B cell (primary cell): ENCODE data around the gene ADPRH. TPM values are rescaled to one million over a fixed set of nuclear protein-coding genes. Genes with fewer than 3 reads are reported as not detected.

ENCODE experiments used
- ATAC-seq: fragments of 200-7000 bp; cut with Tn5 transposase; one replicate; pipeline ENCODE4 v1.10.0; 2021; ENCODE audit warnings: low read depth, mild to moderate bottlenecking, moderate number of reproducible peaks, moderate library complexity
- CTCF ChIA-PET: fragments of 350-600 bp; sonication (Branson Sonifier 250); formaldehyde crosslinking; loops from one replicate; lab custom pipeline; 2021; ENCODE audit warnings: antibody characterized with exemption, inconsistent platforms; lab: Charles Lee
- POLR2A ChIA-PET: fragments of 350-600 bp; sonication (Branson Sonifier 250); formaldehyde crosslinking; loops from one replicate; lab custom pipeline; 2021; ENCODE audit warnings: antibody characterized with exemption; lab: Charles Lee
- DNase-seq: peaks from one replicate; pipeline ENCODE4 v3.0.0; 2013
- H2AFZ ChIP-seq: 2 replicates; pipeline ENCODE4 v1.6.1; 2012; ENCODE audit warnings: mild to moderate bottlenecking, low read depth, low read length; ENCODE audit not compliant: insufficient read depth, poor library complexity, severe bottlenecking
- H3K27ac ChIP-seq, 2 donors: 1 replicate in 1 of 2; 2 replicates in 1 of 2; pipeline ENCODE4 v1.5.1; 2012 to 2013; ENCODE audit warnings: low read length in 2 of 2, mild to moderate bottlenecking in 2 of 2, moderate library complexity in 1 of 2
- H3K27me3 ChIP-seq, 4 experiments: fragments of 200-600 bp in 1 of 4; sonication (generic) in 1 of 4; replicated peaks in 1 of 4; 1 replicate in 2 of 4; 2 replicates in 2 of 4; pipeline versions ENCODE4 v1.6.1 to v1.7.0; 2013 to 2016; ENCODE audit warnings: low read length in 3 of 4, mild to moderate bottlenecking in 2 of 4, mixed read lengths in 1 of 4, moderate library complexity in 1 of 4; ENCODE audit not compliant: insufficient read depth in 4 of 4, control insufficient read depth in 3 of 4; ENCODE audit errors: control extremely low read depth in 1 of 4
- H3K36me3 ChIP-seq, 2 experiments: replicated peaks in 1 of 2; 1 replicate in 1 of 2; 2 replicates in 1 of 2; pipeline versions ENCODE4 v1.6.1 to v1.7.1; 2013; ENCODE audit warnings: low read length in 1 of 2; ENCODE audit not compliant: insufficient read depth in 2 of 2, control insufficient read depth in 1 of 2; ENCODE audit errors: control extremely low read depth in 1 of 2, extremely low read depth in 1 of 2
- H3K4me1 ChIP-seq, 2 donors: fragments of 200-600 bp in 1 of 2; sonication (generic) in 1 of 2; 1 replicate in 1 of 2; 2 replicates in 1 of 2; pipeline versions ENCODE4 v1.5.1 to v1.6.1; 2013 to 2017; ENCODE audit warnings: low read length in 2 of 2; ENCODE audit not compliant: control insufficient read depth in 2 of 2, insufficient read depth in 2 of 2
- H3K4me2 ChIP-seq: replicated peaks from 2 replicates; pipeline ENCODE3; 2012; ENCODE audit warnings: mild to moderate bottlenecking, low read depth, low read length; ENCODE audit not compliant: poor library complexity, severe bottlenecking
- H3K4me3 ChIP-seq, 5 experiments: fragments of 200-600 bp in 1 of 5; sonication (generic) in 1 of 5; 1 replicate in 3 of 5; 2 replicates in 2 of 5; pipeline versions ENCODE4 v1.5.1 to v1.7.0; 2011 to 2016; ENCODE audit warnings: low read length in 4 of 5, mild to moderate bottlenecking in 4 of 5, low read depth in 2 of 5, control low read depth in 1 of 5, moderate library complexity in 1 of 5; ENCODE audit not compliant: insufficient read depth in 1 of 5; ENCODE audit errors: control extremely low read depth in 1 of 5, extremely low read depth in 1 of 5
- H3K79me2 ChIP-seq: fragments of 200-600 bp; sonication (generic); one replicate; pipeline ENCODE4 v1.6.0; 2016; ENCODE audit warnings: low read length; ENCODE audit not compliant: control insufficient read depth, insufficient read depth
- H3K9ac ChIP-seq: fragments of 200-600 bp; sonication (generic); 2 replicates; pipeline ENCODE4 v1.6.1; 2017; ENCODE audit warnings: mild to moderate bottlenecking, low read length, moderate library complexity
- H3K9me3 ChIP-seq, 3 donors: one replicate each; pipeline versions ENCODE4 v1.6.1 to v1.7.1; 2013; ENCODE audit warnings: low read length in 2 of 3; ENCODE audit not compliant: control insufficient read depth in 2 of 3, insufficient read depth in 1 of 3; ENCODE audit errors: control extremely low read depth in 1 of 3
- H4K20me1 ChIP-seq: 2 replicates; pipeline ENCODE4 v1.6.0; 2012; ENCODE audit warnings: mild to moderate bottlenecking, low read length; ENCODE audit not compliant: insufficient read depth, control insufficient read depth, poor library complexity, severe bottlenecking
- H3K27ac Mint-ChIP-seq: one replicate; pipeline ENCODE4 v1.8.0; 2021; ENCODE audit warnings: mixed read lengths
- H3K27me3 Mint-ChIP-seq: one replicate; pipeline ENCODE4 v1.8.0; 2021; ENCODE audit warnings: mixed read lengths
- H3K4me1 Mint-ChIP-seq: one replicate; pipeline ENCODE4 v1.8.0; 2021; ENCODE audit warnings: mixed read lengths
- H3K4me3 Mint-ChIP-seq: one replicate; pipeline ENCODE4 v1.8.0; 2021; ENCODE audit warnings: mixed read lengths
- H3K9me3 Mint-ChIP-seq: one replicate; pipeline ENCODE4 v1.8.0; 2022; ENCODE audit warnings: mixed read lengths; ENCODE audit not compliant: insufficient read depth
- EZH2 ChIP-seq: IDR thresholded peaks from 2 replicates; pipeline ENCODE4 v1.6.1; 2012; ENCODE audit warnings: borderline replicate concordance, low read depth, mild to moderate bottlenecking, moderate library complexity, low read length; ENCODE audit not compliant: insufficient read depth, poor library complexity, severe bottlenecking
- WGBS: methylation state at CpG from one replicate; pipeline ENCODE4 v1.1.5; 2013; ENCODE audit warnings: missing lambda C conversion rate; ENCODE audit not compliant: insufficient coverage; 5-methylcytosine and 5-hydroxymethylcytosine counted together
- intact Hi-C: fragments of 100-400 bp; cut with micrococcal nuclease; formaldehyde crosslinking; loops from one replicate; pipeline ENCODE4 v1.10.0; 2022
- polyA plus RNA-seq: library from polyadenylated mRNA; depleted of rRNA; stranded (reverse); fragments of >200 nt; gene quantifications from 2 replicates; pipeline ENCODE4 v1.2.3, GENCODE V29; 2012
- total RNA-seq, 2 donors: library from RNA; stranded (reverse); fragments of 120-200 nt in 1 of 2; gene quantifications; 1 replicate in 1 of 2; 2 replicates in 1 of 2; pipeline versions ENCODE4 v1.2.3 to v1.2.4, GENCODE V29; 2013 to 2022
- TF ChIP-seq, protein P1 (sequence below): fragments of 200-600 bp; IDR thresholded peaks from one replicate; pipeline ENCODE4 v1.8.0; 2022; ENCODE audit warnings: antibody characterized with exemption, mild to moderate bottlenecking

Gene ADPRH
- total and polyA plus RNA-seq, 2 donors (not counting 1 experiment from before 2014, with no cell fraction given) = 10.0 to 24.5 TPM

GRCh38 chr3:119598410-119599098 is 19.3 kb downstream of the ADPRH start:
- WGBS = 67% methylated on average over 1 of the region's 1 CpG
- TF ChIP-seq, protein P1, sequence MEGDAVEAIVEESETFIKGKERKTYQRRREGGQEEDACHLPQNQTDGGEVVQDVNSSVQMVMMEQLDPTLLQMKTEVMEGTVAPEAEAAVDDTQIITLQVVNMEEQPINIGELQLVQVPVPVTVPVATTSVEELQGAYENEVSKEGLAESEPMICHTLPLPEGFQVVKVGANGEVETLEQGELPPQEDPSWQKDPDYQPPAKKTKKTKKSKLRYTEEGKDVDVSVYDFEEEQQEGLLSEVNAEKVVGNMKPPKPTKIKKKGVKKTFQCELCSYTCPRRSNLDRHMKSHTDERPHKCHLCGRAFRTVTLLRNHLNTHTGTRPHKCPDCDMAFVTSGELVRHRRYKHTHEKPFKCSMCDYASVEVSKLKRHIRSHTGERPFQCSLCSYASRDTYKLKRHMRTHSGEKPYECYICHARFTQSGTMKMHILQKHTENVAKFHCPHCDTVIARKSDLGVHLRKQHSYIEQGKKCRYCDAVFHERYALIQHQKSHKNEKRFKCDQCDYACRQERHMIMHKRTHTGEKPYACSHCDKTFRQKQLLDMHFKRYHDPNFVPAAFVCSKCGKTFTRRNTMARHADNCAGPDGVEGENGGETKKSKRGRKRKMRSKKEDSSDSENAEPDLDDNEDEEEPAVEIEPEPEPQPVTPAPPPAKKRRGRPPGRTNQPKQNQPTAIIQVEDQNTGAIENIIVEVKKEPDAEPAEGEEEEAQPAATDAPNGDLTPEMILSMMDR = no peak
- TF ChIP-seq EZH2 = no peak
- H3K9me3 ChIP-seq = no peaks in the 10 kb centered on the region
- H4K20me1 ChIP-seq = no peaks in the 10 kb centered on the region
- H3K27ac ChIP-seq = no peak overlapping the region
- no peaks in the 10 kb centered on the region for H3K36me3 ChIP-seq
- ChIA-PET POLR2A (no interaction called here), CTCF (interaction anchor here (0.6 to 0.8 kb wide), 2 partner anchors 9 to 16 kb away, joined by 3 read pairs; no protein-coding TSS in a partner anchor)
- no peak overlapping the region for H3K9ac ChIP-seq
- ATAC-seq (no peak), DNase-seq (no peak)
- no peaks in the 10 kb centered on the region for H3K79me2 ChIP-seq
- H3K4me3 ChIP-seq = no peak overlapping the region
- Mint-ChIP-seq H3K27me3 (no peaks in the 10 kb centered on the region), H3K4me1 (peaks cover 37% of the 10 kb centered on the region), H3K27ac (no peak overlapping the region), H3K4me3 (no peak overlapping the region), H3K9me3 (no peaks in the 10 kb centered on the region)
- H3K27me3 ChIP-seq = no peaks in the 10 kb centered on the region
- intact Hi-C loops = loop anchor here (5.0 kb wide), 1 partner anchor 41 kb away; the partner anchor contains the start of gene CD80
- H2AFZ ChIP-seq = no peak overlapping the region
- peaks cover 7 to 15% of the 10 kb centered on the region in 2 donors for H3K4me1 ChIP-seq
- no peak overlapping the region for H3K4me2 ChIP-seq

- Histone ChIP-seq H3K27ac (no peak overlapping the region), H3K79me2 (no peaks in the 10 kb centered on the region), H3K27me3 (no peaks in the 10 kb centered on the region), H3K4me3 (no peak overlapping the region), H2AFZ (no peak overlapping the region), H3K9me3 (no peaks in the 10 kb centered on the region), H4K20me1 (no peaks in the 10 kb centered on the region), H3K9ac (no peak overlapping the region), H3K36me3 (no peaks in the 10 kb centered on the region), H3K4me1 (peaks cover 7 to 15% of the 10 kb centered on the region in 2 donors), H3K4me2 (no peak overlapping the region)
- DNase-seq = no peak
- intact Hi-C loops = loop anchor here (5.0 kb wide), 1 partner anchor 42 kb away; the partner anchor contains the start of gene CD80
- no peaks in the 10 kb centered on the region for H3K9me3 Mint-ChIP-seq
- H3K27ac Mint-ChIP-seq = no peak overlapping the region
- peaks cover 37% of the 10 kb centered on the region for H3K4me1 Mint-ChIP-seq
- TF ChIP-seq, protein P1 = no peak
- no peak for TF ChIP-seq EZH2
- ChIA-PET CTCF (interaction anchor here (0.8 to 1.7 kb wide), 5 partner anchors 11 to 77 kb away, joined by 3 to 6 read pairs (median 4); partner anchors contain the start of gene COX17), POLR2A (no interaction called here)
- WGBS = 83% methylated on average over 5 of the region's 6 CpGs
- ATAC-seq = no peak
- no peak overlapping the region for H3K4me3 Mint-ChIP-seq
- H3K27me3 Mint-ChIP-seq = no peaks in the 10 kb centered on the region
These were observed 20.4 kb downstream of the ADPRH start for GRCh38 chr3:119599558-119600174.
